DLD1 (cell line): Measurements from ENCODE around the gene BMPR2.

Experiments used
- in situ Hi-C: cut with HindIII; loops from 2 replicates; pipeline ENCODE4 v1.10.0; 2017; ENCODE audit warnings: low sequenced_read_pairs

Gene BMPR2

GRCh38 chr2:202588647-202589581, 212.8 kb downstream of the BMPR2 start:
- in situ Hi-C loops = no loop called here

GRCh38 chr2:202589582-202589949, 213.4 kb downstream of the BMPR2 start:
- in situ Hi-C loops = no loop called here

GRCh38 chr2:202592566-202592965, 216.4 kb downstream of the BMPR2 start:
- in situ Hi-C loops = no loop called here

DNA sequence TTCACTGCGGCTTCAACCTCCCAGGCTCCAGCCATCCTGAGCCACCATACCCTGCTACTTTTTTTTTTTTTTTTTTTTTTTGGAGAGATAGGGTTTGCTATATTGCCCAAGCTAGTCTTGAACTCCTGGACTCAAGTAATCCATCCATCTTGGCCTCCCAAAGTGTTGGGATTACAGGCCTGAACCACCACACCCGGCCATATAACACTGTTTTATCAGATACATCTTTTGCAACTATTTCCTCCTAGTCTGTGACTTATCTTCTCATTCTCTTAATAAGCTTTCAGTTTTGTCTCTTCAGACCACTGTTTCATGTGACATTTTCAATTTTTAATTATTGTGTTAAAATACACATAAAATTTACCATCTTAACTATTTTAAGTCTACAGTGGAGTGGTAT, 223.0 kb downstream of the BMPR2 start:
- in situ Hi-C loops = no loop called here

DNA sequence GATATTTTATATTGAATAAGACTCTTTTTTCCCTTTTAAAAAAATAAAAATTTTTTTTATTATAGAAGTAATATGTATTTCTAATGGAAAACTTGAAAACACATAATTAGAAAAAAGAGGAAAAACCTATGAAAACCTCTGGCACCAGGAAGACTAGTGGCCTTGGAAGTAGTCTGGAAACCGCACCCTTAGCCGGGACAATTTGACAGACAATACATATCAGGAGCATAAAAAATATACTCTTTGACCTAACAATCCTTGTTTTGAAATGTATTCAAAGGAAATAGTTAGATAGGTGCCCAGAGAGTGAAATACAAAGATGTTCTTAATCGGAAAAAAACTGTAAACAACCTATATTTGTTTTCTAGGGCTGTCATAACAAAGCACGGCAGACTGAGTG, 223.8 kb downstream of the BMPR2 start:
- in situ Hi-C loops = no loop called here

GRCh38 chr2:202604699-202605098, 228.6 kb downstream of the BMPR2 start:
- in situ Hi-C loops = no loop called here

DNA sequence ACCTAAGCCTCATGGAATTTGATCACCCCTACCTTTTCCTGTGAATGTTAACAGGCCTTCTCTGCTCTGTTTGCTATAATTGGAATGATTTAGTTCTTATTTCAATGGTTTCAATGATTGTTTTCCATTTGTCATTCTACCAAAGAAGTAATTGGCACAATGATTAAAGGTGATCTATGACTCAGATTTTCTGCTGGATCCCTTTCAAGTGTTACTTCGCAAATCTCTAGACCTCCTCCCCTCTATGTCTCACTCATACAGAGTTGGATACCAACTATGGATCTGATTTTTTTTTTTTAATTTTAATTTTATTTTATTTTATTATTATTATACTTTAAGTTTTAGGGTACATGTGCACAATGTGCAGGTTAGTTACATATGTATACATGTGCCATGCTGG, 229.0 kb downstream of the BMPR2 start:
- in situ Hi-C loops = no loop called here

- in situ Hi-C loops = no loop called here
These were observed 232.2 kb downstream of the BMPR2 start for GRCh38 chr2:202608142-202608852.

DNA sequence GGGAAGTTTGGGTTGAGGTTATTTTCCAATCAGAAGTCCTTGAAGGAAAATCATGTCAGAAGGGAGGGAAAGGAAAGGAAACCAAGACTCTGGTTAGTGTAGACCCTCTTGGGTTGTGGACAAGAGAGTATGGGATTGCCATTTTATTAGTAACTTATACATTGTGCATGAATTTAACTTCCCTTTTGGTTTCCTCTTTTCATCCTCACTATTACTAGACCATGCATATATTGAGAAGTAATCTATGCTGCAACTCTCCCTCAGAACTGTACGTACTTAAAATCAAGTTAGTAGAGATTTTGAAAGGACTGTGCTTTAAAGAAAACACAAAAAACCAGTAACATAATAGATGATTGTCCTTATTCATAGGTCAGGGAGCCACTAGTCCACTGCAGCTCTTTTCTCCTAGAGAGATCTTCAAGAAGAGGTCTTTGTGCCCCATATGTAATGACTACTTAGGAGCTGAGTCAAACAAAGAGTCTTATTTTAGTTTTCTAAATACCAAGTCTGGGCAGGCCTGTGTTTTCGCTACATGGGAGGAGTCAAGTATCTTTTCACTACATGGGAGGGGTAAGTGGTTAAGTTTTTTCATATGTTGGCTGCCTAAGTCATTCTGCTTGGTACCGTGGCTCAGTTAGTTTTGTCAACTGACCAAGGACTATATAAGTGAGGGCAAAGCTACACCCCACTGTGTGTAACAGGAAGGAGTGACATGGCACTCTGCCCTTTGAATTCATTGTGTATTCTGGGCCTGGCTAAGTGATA, 233.4 kb downstream of the BMPR2 start:
- in situ Hi-C loops = no loop called here

DNA sequence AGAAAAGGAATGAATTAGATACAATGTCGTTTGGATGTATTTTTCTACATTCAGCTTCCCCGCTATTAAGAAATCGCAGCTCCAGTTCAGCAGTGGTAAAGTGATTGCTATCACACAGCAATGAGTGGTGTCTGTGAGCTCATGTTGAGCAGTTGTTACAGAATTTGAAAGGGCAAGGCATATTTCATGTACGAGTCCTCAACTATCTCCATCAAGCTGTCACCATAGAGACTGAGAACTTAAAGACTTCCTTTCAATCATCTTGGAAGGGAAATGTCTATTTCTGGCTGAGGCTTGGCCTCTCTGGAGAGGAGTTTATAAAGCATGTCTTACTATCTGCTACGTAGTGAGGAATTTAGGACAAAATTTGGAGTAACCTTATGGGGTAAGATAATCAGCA, 234.3 kb downstream of the BMPR2 start:
- in situ Hi-C loops = no loop called here

GRCh38 chr2:202612145-202612544, 236.0 kb downstream of the BMPR2 start:
- in situ Hi-C loops = no loop called here

DNA sequence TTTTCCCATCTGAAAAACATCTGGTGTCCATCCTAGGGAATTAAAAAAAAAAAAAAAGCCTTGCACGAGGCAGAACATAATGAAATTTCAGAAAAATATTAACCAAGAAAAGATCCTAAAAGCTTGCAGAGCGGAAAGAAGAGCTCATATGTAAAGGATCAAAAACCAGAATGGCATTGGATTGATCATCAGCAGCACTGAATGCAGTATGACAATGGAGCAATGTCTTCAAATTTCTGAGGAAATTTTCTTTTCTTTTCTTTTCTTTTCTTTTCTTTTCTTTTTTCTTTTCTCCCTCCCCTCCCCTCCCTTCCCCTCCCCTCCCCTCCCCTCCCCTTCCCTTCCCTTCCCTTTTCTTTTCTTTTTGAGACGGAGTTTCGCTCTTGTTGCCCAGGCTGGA, 237.4 kb downstream of the BMPR2 start:
- in situ Hi-C loops = no loop called here
